K562 (cell line): ENCODE results near the gene ATP1A3. TPM values are rescaled to one million over a fixed set of nuclear protein-coding genes. Genes with fewer than 3 reads are reported as not detected.
"Not testable (repeated sequence)": the region's sequence is repeated elsewhere in the genome, so short reads cannot be mapped to it uniquely, and the experiment has no call there.

Experiments
- ATAC-seq: fragments of 200-7000 bp; cut with Tn5 transposase; 3 replicates; pipeline ENCODE4 v1.9.1; 2020; ENCODE audit warnings: moderate library complexity
- BruUV-seq: library from RNA; stranded (reverse); fragments of 400-500 nt; replicated peaks from 2 replicates; lab custom pipeline; 2021; lab: Mats Ljungman, UMichigan
- CTCF ChIA-PET: fragments of 300-600 bp; formaldehyde crosslinking; extraction: SDS; loops from one replicate; lab custom pipeline; 2021; ENCODE audit warnings: low intra/inter-chr PET ratio; lab: Yijun Ruan, JAX
- POLR2A ChIA-PET: fragments of 300-600, 350-650 bp; sonication (Branson Sonifier 250); formaldehyde crosslinking; extraction: SDS; loops from one replicate; lab custom pipeline; 2021; ENCODE audit warnings: antibody characterized with exemption, inconsistent platforms; lab: Yijun Ruan, JAX
- DNase-seq, 4 experiments: peaks; one replicate each; pipeline versions ENCODE4 v3.0.0 to v3.0.0-alpha.2; 2011 to 2018; ENCODE audit warnings: low spot score in 3 of 4, mixed read lengths in 3 of 4; ENCODE audit errors: extremely low read depth in 1 of 4
- FAIRE-seq: peaks from 2 replicates; lab custom pipeline; 2011; peaks lifted over from hg19 to GRCh38; lab: Jason Lieb, UNC
- H2AFZ ChIP-seq: 2 replicates; pipeline ENCODE4 v1.6.0; 2011; ENCODE audit warnings: low read depth, low read length, control low read depth, inconsistent platforms
- H3K27ac ChIP-seq: fragments of 200-600 bp; 3 replicates; pipeline ENCODE4 v1.8.0; 2011; ENCODE audit warnings: low read depth, mild to moderate bottlenecking, control low read depth, inconsistent platforms, low read length, moderate library complexity, mixed read lengths; ENCODE audit errors: extremely low read depth
- H3K27me3 ChIP-seq, 2 experiments: fragments of 300-600 bp in 1 of 2; 2 replicates in 1 of 2; 3 replicates in 1 of 2; pipeline versions ENCODE4 v1.6.0 to v1.8.0; 2011; ENCODE audit warnings: inconsistent platforms in 2 of 2, low read length in 2 of 2, mild to moderate bottlenecking in 1 of 2, mixed read lengths in 1 of 2, moderate library complexity in 1 of 2; ENCODE audit not compliant: control insufficient read depth in 2 of 2, insufficient read depth in 2 of 2
- H3K36me3 ChIP-seq: fragments of 300-600 bp; 3 replicates; pipeline ENCODE4 v1.8.0; 2011; ENCODE audit warnings: mild to moderate bottlenecking, low read length, inconsistent platforms; ENCODE audit not compliant: control insufficient read depth, insufficient read depth
- H3K4me1 ChIP-seq, 2 experiments: fragments of 200-600 bp in 1 of 2; replicated peaks in 1 of 2; 2 replicates in 1 of 2; 3 replicates in 1 of 2; pipeline versions ENCODE4 v1.5.1 to v1.8.0; 2011; ENCODE audit warnings: inconsistent platforms in 2 of 2, low read length in 2 of 2, mild to moderate bottlenecking in 1 of 2, mixed read lengths in 1 of 2, moderate library complexity in 1 of 2; ENCODE audit not compliant: control insufficient read depth in 2 of 2, insufficient read depth in 2 of 2
- H3K4me2 ChIP-seq: 2 replicates; pipeline ENCODE4 v1.6.1; 2011; ENCODE audit warnings: low read length, control low read depth, inconsistent platforms, mixed read lengths; ENCODE audit not compliant: insufficient read depth
- H3K4me3 ChIP-seq: fragments of 200-600 bp; sonication (generic), shearing (Covaris generic); 2 replicates; pipeline ENCODE4 v1.5.1; 2016; ENCODE audit warnings: control low read depth, inconsistent platforms
- H3K79me2 ChIP-seq: fragments of 200-600 bp; 3 replicates; pipeline ENCODE4 v1.8.0; 2011; ENCODE audit warnings: low read length, inconsistent platforms; ENCODE audit not compliant: control insufficient read depth, insufficient read depth
- H3K9ac ChIP-seq, 2 experiments: 2 replicates each; pipeline versions ENCODE4 v1.6.0 to v1.6.1; 2011; ENCODE audit warnings: low read depth in 2 of 2, low read length in 2 of 2, control low read depth in 1 of 2, inconsistent platforms in 1 of 2, mild to moderate bottlenecking in 1 of 2, mixed read lengths in 1 of 2; ENCODE audit not compliant: insufficient read depth in 1 of 2
- H3K9me1 ChIP-seq: one replicate; pipeline ENCODE4 v1.6.0; 2011; ENCODE audit warnings: inconsistent platforms, mild to moderate bottlenecking, low read length, moderate library complexity; ENCODE audit not compliant: control insufficient read depth, insufficient read depth
- H3K9me3 ChIP-seq: replicated peaks from 2 replicates; pipeline ENCODE4 v1.5.1; 2011; ENCODE audit warnings: low read depth, low read length, inconsistent platforms; ENCODE audit not compliant: control insufficient read depth, insufficient read depth
- H4K20me1 ChIP-seq: replicated peaks from 2 replicates; pipeline ENCODE4 v1.6.1; 2011; ENCODE audit warnings: low read length, inconsistent platforms, mixed read lengths; ENCODE audit not compliant: control insufficient read depth, insufficient read depth
- CAMTA2 ChIP-seq: fragments of 250-450 bp; sonication (Bioruptor Pico); conservative IDR thresholded peaks from 2 replicates; pipeline ENCODE4 v1.5.1; 2022
- CTBP1 ChIP-seq: fragments of 450-650 bp; IDR thresholded peaks from 2 replicates; pipeline ENCODE4 v1.6.1; 2016; ENCODE audit warnings: borderline replicate concordance
- MCM5 ChIP-seq: fragments of 450-650 bp; IDR thresholded peaks from 2 replicates; pipeline ENCODE4 v1.6.1; 2016; ENCODE audit warnings: low read depth
- NFE2 ChIP-seq: IDR thresholded peaks from 2 replicates; pipeline ENCODE4 v1.6.1; 2014; ENCODE audit warnings: antibody characterized with exemption, low read depth
- SMARCC2 ChIP-seq: fragments of 450-650 bp; IDR thresholded peaks from 2 replicates; pipeline ENCODE4 v1.6.1; 2017; ENCODE audit warnings: antibody characterized with exemption, moderate library complexity, mild to moderate bottlenecking, low read depth
- TAF7 ChIP-seq: fragments of 450-650 bp; IDR thresholded peaks from 2 replicates; pipeline ENCODE4 v1.6.1; 2016; ENCODE audit warnings: missing genetic modification characterization, missing compliant biosample characterization
- ZNF140 ChIP-seq: fragments of 250-450 bp; sonication (Bioruptor Pico); IDR thresholded peaks from 2 replicates; pipeline ENCODE4 v1.8.0; 2021; ENCODE audit warnings: moderate library complexity, mild to moderate bottlenecking, inconsistent platforms
- ZNF212 ChIP-seq: fragments of 450-650 bp; formaldehyde crosslinking; IDR thresholded peaks from 2 replicates; pipeline ENCODE4 v1.4.0; 2020; ENCODE audit warnings: mild to moderate bottlenecking
- in situ Hi-C: fragments of 300-500 bp; cut with MboI; formaldehyde crosslinking; loops from 4 replicates; pipeline ENCODE4 v1.15.0; 2018; ENCODE audit warnings: inconsistent platforms, mixed read lengths
- intact Hi-C: fragments of 100-400 bp; cut with micrococcal nuclease; formaldehyde crosslinking; loops from 2 replicates; pipeline ENCODE4 v1.14.2; 2022
- polyA plus RNA-seq, 8 experiments: library from polyadenylated mRNA; depleted of rRNA in 4 of 8; stranded (reverse) in 5 of 8; unstranded in 3 of 8; fragments of >200 nt; fragmentation: Nextera tagmentation in 2 of 8; fragmentation: Illumina TruSeq in 1 of 8; extraction: Ambion mirVana in 2 of 8; extraction: Trizol in 1 of 8; gene quantifications; 2 replicates each; pipeline versions ENCODE4 v1.2.1 to v1.2.3, GENCODE V29; 2011 to 2014; ENCODE audit warnings: inconsistent platforms in 1 of 8, missing spikeins in 1 of 8
- total RNA-seq, 7 experiments: library from RNA; depleted of rRNA in 6 of 7; stranded (reverse); fragments of >200 nt in 6 of 7; fragmentation: Illumina TruSeq in 2 of 7; extraction: Trizol in 2 of 7; gene quantifications; 2 replicates each; pipeline versions ENCODE4 v1.2.1 to v1.2.3, GENCODE V29; 2011 to 2021; ENCODE audit warnings: low replicate concordance in 1 of 7
- TF ChIP-seq, protein P1 (sequence below), 3 experiments: fragments of 200-800 bp in 1 of 3; sonication (Bioruptor generic) in 1 of 3; sonication (generic) in 1 of 3; formaldehyde crosslinking in 1 of 3; IDR thresholded peaks; 2 replicates each; pipeline versions ENCODE4 v1.6.1 to v1.8.0; 2016 to 2022; ENCODE audit warnings: mild to moderate bottlenecking in 2 of 3, missing compliant biosample characterization in 2 of 3, missing genetic modification characterization in 2 of 3, missing genetic modification reagents in 1 of 3
- TF ChIP-seq, protein P2 (sequence below): fragments of 450-650 bp; IDR thresholded peaks from 2 replicates; pipeline ENCODE4 v1.6.1; 2016
- TF ChIP-seq, protein P3 (sequence below): fragments of 250-450 bp; sonication (Bioruptor Pico); IDR thresholded peaks from 2 replicates; pipeline ENCODE4 v1.8.0; 2022; ENCODE audit warnings: moderate library complexity, mild to moderate bottlenecking, inconsistent platforms
- TF ChIP-seq, protein P4 (sequence below): sonication (generic); IDR thresholded peaks from 2 replicates; pipeline ENCODE4 v1.6.1; 2016

Gene ATP1A3
- total and polyA plus RNA-seq, 9 of the 15 experiments (the other 6 are each of a cell fraction or from before 2014, with no cell fraction given) = 0.03 to 1.0 (median 0.17) TPM; not detected in 3

DNA sequence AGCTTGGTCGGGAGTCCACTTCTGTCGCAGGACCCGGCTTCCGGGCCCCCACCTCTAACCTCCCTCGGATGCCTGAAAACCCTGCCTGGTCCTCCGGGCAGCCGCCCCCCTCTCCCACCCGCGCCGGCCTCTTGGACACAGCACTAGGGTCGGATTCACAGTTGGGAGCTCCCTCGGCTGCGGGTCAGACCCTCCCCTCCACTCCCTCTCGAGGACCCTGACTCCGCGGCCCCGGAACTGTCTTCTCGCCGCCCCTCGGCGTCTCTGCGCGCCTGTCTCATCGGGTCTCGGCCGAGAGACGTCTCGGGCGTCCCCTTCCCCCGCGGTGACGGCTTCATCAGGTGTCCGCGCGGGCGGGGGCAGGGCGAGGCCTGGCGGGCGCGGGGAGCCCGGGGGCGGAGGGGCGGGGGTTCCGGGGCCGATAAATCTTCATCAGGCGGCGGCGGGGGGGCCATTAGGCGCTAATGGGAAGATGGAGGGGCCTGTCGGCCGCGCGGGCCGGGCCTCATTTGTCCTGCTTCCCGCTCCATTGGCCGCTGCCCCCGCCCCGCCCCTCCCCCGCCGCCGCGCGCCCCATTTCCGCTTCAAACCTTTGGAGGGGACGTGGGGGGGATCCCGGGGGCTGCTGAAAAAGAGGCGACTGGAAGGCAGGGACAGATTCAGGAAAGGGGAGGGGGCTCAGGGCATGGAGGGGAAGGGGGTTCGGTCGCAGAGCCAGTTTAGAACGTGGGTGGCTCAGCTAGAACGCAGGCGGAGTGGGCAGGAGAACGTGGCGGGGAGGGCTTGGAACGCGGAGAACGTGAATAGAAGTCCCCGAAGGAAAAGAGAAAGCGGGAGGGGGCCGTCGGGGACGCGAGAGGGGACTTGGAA, 53.9 kb downstream of the ATP1A3 start (continued):
- TF ChIP-seq, protein P1, sequence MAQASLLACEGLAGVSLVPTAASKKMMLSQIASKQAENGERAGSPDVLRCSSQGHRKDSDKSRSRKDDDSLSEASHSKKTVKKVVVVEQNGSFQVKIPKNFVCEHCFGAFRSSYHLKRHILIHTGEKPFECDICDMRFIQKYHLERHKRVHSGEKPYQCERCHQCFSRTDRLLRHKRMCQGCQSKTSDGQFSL (CRISPR knock-in tag; IDR thresholded peaks at IDR 0.05) = 0 out of 2 replicates have a peak, but pooled peaks have one; percentile 22
- TF ChIP-seq, protein P1 (tag; IDR thresholded peaks at IDR 0.05) = no peak
- TF ChIP-seq ZNF212 (CRISPR knock-in tag) = no peak
- no peak for TF ChIP-seq CTBP1
- TF ChIP-seq TAF7 (tag) = no peak
- TF ChIP-seq, protein P2, sequence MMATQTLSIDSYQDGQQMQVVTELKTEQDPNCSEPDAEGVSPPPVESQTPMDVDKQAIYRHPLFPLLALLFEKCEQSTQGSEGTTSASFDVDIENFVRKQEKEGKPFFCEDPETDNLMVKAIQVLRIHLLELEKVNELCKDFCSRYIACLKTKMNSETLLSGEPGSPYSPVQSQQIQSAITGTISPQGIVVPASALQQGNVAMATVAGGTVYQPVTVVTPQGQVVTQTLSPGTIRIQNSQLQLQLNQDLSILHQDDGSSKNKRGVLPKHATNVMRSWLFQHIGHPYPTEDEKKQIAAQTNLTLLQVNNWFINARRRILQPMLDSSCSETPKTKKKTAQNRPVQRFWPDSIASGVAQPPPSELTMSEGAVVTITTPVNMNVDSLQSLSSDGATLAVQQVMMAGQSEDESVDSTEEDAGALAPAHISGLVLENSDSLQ = no peak
- TF ChIP-seq, protein P3, sequence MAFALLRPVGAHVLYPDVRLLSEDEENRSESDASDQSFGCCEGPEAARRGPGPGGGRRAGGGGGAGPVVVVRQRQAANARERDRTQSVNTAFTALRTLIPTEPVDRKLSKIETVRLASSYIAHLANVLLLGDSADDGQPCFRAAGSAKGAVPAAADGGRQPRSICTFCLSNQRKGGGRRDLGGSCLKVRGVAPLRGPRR = no peak
- TF ChIP-seq CAMTA2 (CRISPR knock-in tag) = no peak
- TF ChIP-seq, protein P4, sequence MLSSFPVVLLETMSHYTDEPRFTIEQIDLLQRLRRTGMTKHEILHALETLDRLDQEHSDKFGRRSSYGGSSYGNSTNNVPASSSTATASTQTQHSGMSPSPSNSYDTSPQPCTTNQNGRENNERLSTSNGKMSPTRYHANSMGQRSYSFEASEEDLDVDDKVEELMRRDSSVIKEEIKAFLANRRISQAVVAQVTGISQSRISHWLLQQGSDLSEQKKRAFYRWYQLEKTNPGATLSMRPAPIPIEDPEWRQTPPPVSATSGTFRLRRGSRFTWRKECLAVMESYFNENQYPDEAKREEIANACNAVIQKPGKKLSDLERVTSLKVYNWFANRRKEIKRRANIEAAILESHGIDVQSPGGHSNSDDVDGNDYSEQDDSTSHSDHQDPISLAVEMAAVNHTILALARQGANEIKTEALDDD = no peak
- no peak for TF ChIP-seq ZNF140
- TF ChIP-seq SMARCC2 = no peak
- TF ChIP-seq MCM5 = no peak
- no peak for TF ChIP-seq NFE2
- TF ChIP-seq, all 486 proteins: peak for 39

DNA sequence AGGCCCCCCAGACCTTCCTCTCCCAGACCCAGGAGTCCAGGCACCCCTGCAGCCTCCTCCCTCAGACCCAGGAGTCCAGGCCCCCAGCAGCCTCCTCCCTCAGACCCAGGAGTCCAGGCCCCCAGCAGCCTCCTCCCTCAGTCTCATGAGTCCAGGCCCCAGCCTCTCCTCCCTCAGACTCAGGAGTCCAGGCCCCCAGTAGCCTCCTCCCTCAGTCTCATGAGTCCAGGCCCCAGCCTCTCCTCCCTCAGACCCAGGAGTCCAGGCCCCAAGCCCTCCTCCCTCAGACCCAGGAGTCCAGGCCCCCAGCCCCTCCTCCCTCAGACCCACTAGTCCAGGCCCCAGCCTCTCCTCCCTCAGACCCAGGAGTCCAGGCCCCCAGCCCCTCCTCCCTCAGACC, 54.8 kb downstream of the ATP1A3 start:
- BruUV-seq, H3K27ac ChIP-seq, H3K4me3 ChIP-seq: not testable (repeated sequence)

More for the DNA sequence above, 54.8 kb downstream of the ATP1A3 start:
- POLR2A ChIA-PET, FAIRE-seq, H3K9ac ChIP-seq, intact Hi-C loops, H3K4me2 ChIP-seq, H3K27me3 ChIP-seq, H4K20me1 ChIP-seq, H3K9me1 ChIP-seq, DNase-seq, H2AFZ ChIP-seq, H3K36me3 ChIP-seq, H3K79me2 ChIP-seq, in situ Hi-C loops, ATAC-seq, H3K9me3 ChIP-seq, CTCF ChIA-PET: not testable (repeated sequence)
- H3K4me1 ChIP-seq = peaks cover 12 to 54% of the 10 kb centered on the region in 2 experiments; a peak in 3 of 5 replicates
